Osteocyte (in vitro differentiated cells): Measurements from ENCODE around the gene CNPY4. TPM values are rescaled to one million over a fixed set of nuclear protein-coding genes. Genes with fewer than 3 reads are reported as not detected.

Experiments
- DNase-seq: peaks from one replicate; pipeline ENCODE4 v3.0.0; 2021; ENCODE audit warnings: mixed read lengths; ENCODE audit not compliant: unreplicated experiment; ENCODE audit errors: extremely low spot score
- H3K27ac Mint-ChIP-seq: one replicate; pipeline ENCODE4 v1.8.0; 2021; ENCODE audit warnings: mild to moderate bottlenecking, mixed read lengths; ENCODE audit not compliant: unreplicated experiment
- H3K27me3 Mint-ChIP-seq: one replicate; pipeline ENCODE4 v1.8.0; 2021; ENCODE audit warnings: mixed read lengths; ENCODE audit not compliant: unreplicated experiment
- H3K36me3 Mint-ChIP-seq: one replicate; pipeline ENCODE4 v1.8.0; 2021; ENCODE audit warnings: mixed read lengths; ENCODE audit not compliant: unreplicated experiment
- H3K4me1 Mint-ChIP-seq: one replicate; pipeline ENCODE4 v1.8.0; 2021; ENCODE audit warnings: mixed read lengths; ENCODE audit not compliant: unreplicated experiment
- H3K4me3 Mint-ChIP-seq: one replicate; pipeline ENCODE4 v1.8.0; 2021; ENCODE audit warnings: mild to moderate bottlenecking, moderate library complexity, mixed read lengths; ENCODE audit not compliant: unreplicated experiment
- H3K9me3 Mint-ChIP-seq: one replicate; pipeline ENCODE4 v1.8.0; 2021; ENCODE audit warnings: mixed read lengths; ENCODE audit not compliant: unreplicated experiment
- total RNA-seq: library from RNA; stranded (reverse); gene quantifications from 2 replicates; pipeline ENCODE4 v1.2.1, GENCODE V29; 2021
- TF ChIP-seq, protein P1 (sequence below): fragments of 200-600 bp; sonication (generic); IDR thresholded peaks from 2 replicates; pipeline ENCODE4 v1.5.0; 2021; ENCODE audit warnings: antibody characterized with exemption, mild to moderate bottlenecking, moderate library complexity

CNPY4 gene
- total RNA-seq, 1 donor from 2014 or later, result 33.6 TPM

DNA sequence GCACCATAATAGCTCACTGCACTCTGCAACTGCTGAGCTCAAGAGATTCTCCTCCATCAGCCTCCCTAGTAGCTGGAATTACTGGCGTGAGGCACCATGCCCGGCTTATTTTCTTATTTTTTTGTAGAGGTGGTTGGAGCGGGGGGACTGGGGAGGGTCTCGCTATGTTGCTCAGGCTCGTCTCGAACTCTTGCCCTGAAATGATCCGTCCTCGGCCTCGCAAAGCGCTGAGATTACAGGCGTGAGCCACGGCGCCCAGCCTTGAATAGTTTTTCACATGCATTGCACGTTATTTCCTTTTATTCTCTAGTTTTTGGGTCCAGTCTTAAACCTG is 28.8 kb downstream of the CNPY4 start:
- H3K27me3 Mint-ChIP-seq, result no peaks in the 10 kb centered on the region

DNA sequence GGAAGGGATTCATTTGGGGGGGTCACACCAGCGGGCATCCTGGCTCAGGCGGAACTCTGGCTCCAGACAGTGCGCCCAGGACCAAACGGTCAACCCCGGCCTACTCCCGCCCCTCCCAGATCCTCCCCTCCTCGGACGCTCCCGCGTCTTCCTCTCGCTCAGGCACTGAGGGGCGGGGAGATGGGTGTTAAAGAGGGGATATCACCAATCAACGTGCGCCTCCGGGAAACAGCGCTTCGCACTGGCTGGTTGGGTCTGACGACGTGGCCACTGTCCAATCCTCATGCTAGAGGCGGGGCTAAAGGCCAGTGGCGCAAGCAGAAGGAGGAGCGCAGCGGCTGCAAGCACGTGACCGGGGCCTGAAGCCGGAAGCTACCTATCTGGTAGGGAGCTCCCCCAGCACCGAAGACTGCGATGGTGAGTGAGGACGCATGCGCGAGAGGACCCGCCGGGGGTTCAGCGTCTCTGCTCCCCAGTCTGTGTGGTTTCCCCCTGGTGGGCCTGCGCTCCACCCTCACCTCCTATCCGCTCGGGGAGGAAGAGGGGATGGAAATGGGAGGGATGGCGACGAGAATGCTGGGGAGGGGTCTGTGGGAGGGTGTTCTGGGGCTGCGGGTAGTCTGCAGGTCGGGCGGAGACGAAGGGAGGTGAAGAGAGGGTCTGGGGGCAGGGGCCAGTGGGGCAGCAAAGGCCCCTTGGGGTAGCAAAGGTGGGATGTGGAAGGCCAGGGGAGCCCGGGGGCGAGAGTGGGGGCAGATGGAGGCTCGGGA is 29.3 kb downstream of the CNPY4 start, which contains the start of gene LAMTOR4:
TSS of gene LAMTOR4 (plus strand) at position 360 of the 770 bp plus-strand sequence. CDS start at position 415, 55 bp downstream.
- H3K4me1 Mint-ChIP-seq, result peaks cover 18% of the 10 kb centered on the region
- H3K36me3 Mint-ChIP-seq, result peaks cover 10% of the 10 kb centered on the region
- no peaks in the 10 kb centered on the region for H3K9me3 Mint-ChIP-seq
- H3K4me3 Mint-ChIP-seq, result peak within 1 kb of the TSS; percentile 99
- TF ChIP-seq, protein P1, sequence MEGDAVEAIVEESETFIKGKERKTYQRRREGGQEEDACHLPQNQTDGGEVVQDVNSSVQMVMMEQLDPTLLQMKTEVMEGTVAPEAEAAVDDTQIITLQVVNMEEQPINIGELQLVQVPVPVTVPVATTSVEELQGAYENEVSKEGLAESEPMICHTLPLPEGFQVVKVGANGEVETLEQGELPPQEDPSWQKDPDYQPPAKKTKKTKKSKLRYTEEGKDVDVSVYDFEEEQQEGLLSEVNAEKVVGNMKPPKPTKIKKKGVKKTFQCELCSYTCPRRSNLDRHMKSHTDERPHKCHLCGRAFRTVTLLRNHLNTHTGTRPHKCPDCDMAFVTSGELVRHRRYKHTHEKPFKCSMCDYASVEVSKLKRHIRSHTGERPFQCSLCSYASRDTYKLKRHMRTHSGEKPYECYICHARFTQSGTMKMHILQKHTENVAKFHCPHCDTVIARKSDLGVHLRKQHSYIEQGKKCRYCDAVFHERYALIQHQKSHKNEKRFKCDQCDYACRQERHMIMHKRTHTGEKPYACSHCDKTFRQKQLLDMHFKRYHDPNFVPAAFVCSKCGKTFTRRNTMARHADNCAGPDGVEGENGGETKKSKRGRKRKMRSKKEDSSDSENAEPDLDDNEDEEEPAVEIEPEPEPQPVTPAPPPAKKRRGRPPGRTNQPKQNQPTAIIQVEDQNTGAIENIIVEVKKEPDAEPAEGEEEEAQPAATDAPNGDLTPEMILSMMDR, result no peak
- H3K27me3 Mint-ChIP-seq, result no peaks in the 10 kb centered on the region
- H3K27ac Mint-ChIP-seq, result peak within 1 kb of the TSS; percentile 94
- peak; percentile 99 for DNase-seq

More for the DNA sequence above, 28.8 kb downstream of the CNPY4 start:
- H3K4me1 Mint-ChIP-seq, result peaks cover 18% of the 10 kb centered on the region
- no peak for DNase-seq
- no peaks in the 10 kb centered on the region for H3K9me3 Mint-ChIP-seq
- H3K4me3 Mint-ChIP-seq, result peak overlapping the region; percentile 99
- peak overlapping the region; percentile 94 for H3K27ac Mint-ChIP-seq
- TF ChIP-seq, protein P1, result no peak
- peaks cover 10% of the 10 kb centered on the region for H3K36me3 Mint-ChIP-seq

DNA sequence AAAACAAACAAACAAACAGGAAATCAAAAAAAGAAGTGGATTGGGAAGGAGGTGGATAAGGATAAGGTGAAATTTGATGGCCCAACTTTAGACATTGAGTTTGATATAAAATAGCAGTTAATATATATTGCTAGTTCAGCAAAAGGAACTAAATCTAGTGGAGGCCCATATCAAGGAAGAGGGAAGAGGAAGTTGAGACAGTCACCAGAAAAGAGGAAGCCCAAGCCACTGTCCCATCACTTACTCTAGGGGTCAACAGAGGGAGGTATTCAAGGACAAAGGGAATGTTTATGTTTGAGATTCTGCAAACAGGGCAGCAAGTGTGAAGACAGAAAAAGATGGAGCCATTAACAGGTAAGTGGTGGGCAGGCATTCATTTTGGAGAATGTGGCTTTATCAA is 33.0 kb downstream of the CNPY4 start:
- TF ChIP-seq, protein P1, result no peak
- Mint-ChIP-seq H3K4me1 (peaks cover 29% of the 10 kb centered on the region), H3K36me3 (peaks cover 14% of the 10 kb centered on the region), H3K9me3 (no peaks in the 10 kb centered on the region), H3K27ac (no peak overlapping the region), H3K27me3 (no peaks in the 10 kb centered on the region), H3K4me3 (no peak overlapping the region)
- DNase-seq, result no peak

DNA sequence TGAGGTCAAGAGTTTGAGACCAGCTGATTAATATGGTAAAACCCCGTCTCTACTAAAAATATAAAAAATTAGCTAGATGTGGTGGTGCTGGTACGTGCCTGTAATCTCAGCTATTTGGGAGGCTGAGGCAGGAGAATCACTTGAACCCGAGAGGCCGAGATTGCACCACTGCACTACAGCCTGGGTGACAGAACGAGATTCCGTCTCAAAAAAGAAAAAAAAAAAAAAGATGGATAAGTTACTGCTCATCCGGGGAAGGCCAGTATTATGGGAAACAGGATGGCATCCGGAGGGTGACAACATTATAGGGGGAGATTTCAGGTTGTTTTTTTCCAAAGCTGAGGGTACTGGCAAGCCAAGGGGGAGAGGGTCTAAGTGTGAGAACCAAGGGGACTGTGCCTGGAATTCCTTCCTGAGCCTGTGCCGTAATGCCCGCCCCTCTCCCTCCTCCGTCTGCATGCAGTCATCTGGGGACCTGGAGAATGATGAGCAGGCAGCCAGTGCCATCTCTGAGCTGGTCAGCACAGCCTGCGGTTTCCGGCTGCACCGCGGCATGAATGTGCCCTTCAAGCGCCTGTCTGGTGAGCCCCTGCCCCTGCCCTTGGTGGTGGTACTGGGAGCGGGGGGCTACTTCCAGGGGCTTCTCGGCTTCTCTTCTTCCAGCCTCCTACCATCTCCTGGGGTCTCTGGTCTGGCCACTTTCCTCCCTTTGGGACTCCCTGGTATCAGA is 33.7 kb downstream of the CNPY4 start:
- H3K4me1 Mint-ChIP-seq, result peaks cover 33% of the 10 kb centered on the region
- no peak overlapping the region for H3K4me3 Mint-ChIP-seq
- peak overlapping the region; percentile 31 for H3K27ac Mint-ChIP-seq
- no peaks in the 10 kb centered on the region for H3K9me3 Mint-ChIP-seq
- TF ChIP-seq, protein P1, result no peak
- DNase-seq, result no peak
- peaks cover 14% of the 10 kb centered on the region for H3K36me3 Mint-ChIP-seq
- no peaks in the 10 kb centered on the region for H3K27me3 Mint-ChIP-seq
